GM18499 (cell line): ENCODE data around the gene POMT1.
"Not testable (repeated sequence)": the region's sequence is repeated elsewhere in the genome, so short reads cannot be mapped to it uniquely, and the experiment has no call there.

Experiments
- ATAC-seq: cut with Tn5 transposase; IDR thresholded peaks from one replicate; pipeline ENCODE4 v1.9.1; 2021; ENCODE audit warnings: moderate number of reproducible peaks; ENCODE audit not compliant: insufficient read depth, unreplicated experiment

Gene POMT1

GRCh38 chr9:131502781-131503625, at the start of gene POMT1:
Gene POMT1 (plus strand): TSS chr9:131502918. CDS start chr9:131504219, 1,301 bp downstream.
- no peak for ATAC-seq

- no peak for ATAC-seq
Observed at GRCh38 chr9:131454028-131454427, 48.7 kb upstream of the POMT1 start.

GRCh38 chr9:131455655-131456054, 47.1 kb upstream of the POMT1 start:
- ATAC-seq: not testable (repeated sequence)

- ATAC-seq: no peak
Observed at GRCh38 chr9:131457746-131458145, 45.0 kb upstream of the POMT1 start.

- ATAC-seq: no peak
Observed at GRCh38 chr9:131459056-131459455, 43.7 kb upstream of the POMT1 start.

GRCh38 chr9:131461166-131461565, 41.6 kb upstream of the POMT1 start:
- no peak for ATAC-seq

- ATAC-seq: no peak
Observed at GRCh38 chr9:131464354-131465000, 38.2 kb upstream of the POMT1 start.

- ATAC-seq: no peak
Observed at GRCh38 chr9:131465401-131465800, 37.3 kb upstream of the POMT1 start.

GRCh38 chr9:131467214-131467935, 35.3 kb upstream of the POMT1 start:
- ATAC-seq: no peak

GRCh38 chr9:131468031-131468430, 34.7 kb upstream of the POMT1 start:
- ATAC-seq: no peak

GRCh38 chr9:131469356-131469755, 33.4 kb upstream of the POMT1 start:
- no peak for ATAC-seq

- ATAC-seq: no peak
Observed at GRCh38 chr9:131469951-131470350, 32.8 kb upstream of the POMT1 start.

GRCh38 chr9:131470581-131470991, 32.1 kb upstream of the POMT1 start:
- ATAC-seq: no peak

- not testable (repeated sequence) for ATAC-seq
Observed at GRCh38 chr9:131472085-131472484, 30.6 kb upstream of the POMT1 start.

- ATAC-seq: no peak
Observed at GRCh38 chr9:131473198-131473885, 29.4 kb upstream of the POMT1 start.

- no peak for ATAC-seq
Observed at GRCh38 chr9:131473891-131474290, 28.8 kb upstream of the POMT1 start.

GRCh38 chr9:131474711-131475110, 28.0 kb upstream of the POMT1 start:
- no peak for ATAC-seq

GRCh38 chr9:131475111-131475955, 27.4 kb upstream of the POMT1 start:
- ATAC-seq: no peak

- ATAC-seq: no peak
Observed at GRCh38 chr9:131475956-131476776, 26.6 kb upstream of the POMT1 start.
